ENCODE measurements around the gene LARGE1.
A peak's percentile ranks its signal among the peaks of the same experiment; 100 is the strongest.

The LARGE1 gene

DNA sequence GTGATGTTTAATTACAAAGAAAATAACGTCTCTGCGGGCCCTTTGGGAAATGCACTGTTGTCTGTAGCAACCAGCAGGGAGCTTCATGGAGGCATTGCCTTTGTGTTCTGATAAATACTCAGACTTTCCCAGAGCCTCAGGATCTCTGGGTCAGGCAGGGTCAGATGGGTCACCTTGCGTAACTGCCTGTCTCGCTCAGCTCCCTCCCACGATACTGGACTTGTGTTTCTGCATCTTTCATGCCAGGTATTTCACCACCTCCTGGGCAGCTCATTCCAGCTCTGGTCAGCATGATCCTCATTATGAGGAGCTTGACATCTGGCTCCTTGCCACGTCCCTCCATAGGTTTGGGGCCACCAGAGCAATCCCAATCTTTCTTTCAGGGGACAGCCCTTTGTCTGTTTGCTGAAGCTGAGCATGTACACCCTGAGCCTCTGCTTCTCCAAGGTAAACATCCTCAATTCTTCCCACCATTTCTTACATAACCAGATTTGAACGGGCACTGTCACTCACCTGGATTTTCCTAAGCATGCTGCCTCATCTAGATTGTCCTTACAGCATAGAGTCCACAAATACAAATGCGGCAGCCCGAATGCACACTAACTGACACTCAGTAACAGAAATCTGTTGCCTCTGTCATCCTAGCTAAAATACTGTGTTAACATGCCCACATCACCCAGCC lies 162.3 kb downstream of the LARGE1 start:
- DNase-seq = no peak

DNA sequence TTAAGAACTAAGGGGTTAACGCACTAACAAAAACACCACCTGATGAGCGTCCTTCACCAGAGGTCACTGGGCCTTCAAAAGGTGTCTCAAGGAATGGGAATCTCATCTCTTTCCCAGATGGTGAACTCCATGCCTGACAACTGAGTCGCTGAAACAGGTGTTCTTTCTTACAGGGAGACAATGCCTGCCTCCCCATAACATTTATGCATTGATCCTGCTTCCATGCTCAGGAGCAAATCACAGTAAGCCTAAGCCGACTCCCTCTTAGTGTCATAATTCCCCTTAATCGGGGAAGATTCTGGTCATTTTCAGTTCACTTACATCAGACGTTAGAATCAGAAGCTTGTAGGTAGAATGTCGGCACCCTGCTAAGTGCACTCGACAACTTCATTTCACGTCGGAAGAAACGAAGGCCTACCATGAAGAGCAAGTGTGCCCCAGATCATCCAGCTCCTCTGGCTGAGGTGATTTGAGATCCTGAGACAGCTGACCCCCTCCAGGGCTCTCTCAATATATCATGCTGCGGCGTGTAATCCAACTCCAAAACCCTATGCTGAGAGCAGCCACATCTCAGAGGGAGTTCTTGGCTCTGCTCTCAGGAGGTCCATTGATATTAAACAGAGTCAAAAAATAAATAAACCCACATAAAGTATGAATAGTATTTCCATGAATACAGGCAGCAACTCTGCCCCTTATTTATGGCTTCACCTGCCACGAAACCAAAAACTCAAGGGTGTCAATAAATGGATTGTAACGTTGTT lies 163.1 kb downstream of the LARGE1 start:
- no peak for DNase-seq

DNA sequence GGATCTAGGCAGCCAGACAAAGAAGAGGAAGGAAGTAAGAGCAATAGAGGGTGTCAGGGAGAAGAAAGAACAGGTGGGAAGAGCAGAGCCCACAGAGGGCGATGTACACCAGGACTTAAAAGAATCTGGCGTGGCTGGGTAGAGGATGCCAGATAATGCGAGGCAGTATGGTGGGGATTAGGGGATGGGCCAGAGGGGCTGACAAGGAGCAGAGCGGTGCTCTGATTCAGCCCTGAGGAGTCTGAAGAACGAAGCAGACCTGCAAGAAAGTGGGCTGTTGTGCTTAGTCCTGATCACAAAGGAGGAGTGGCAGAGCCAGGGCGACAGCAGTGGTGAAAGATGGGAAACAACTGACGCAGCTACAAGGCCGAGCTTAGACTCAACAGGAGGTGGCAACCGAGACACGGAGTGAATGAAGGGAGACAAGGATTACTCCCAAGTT lies 163.7 kb downstream of the LARGE1 start:
- no peak for DNase-seq

DNA sequence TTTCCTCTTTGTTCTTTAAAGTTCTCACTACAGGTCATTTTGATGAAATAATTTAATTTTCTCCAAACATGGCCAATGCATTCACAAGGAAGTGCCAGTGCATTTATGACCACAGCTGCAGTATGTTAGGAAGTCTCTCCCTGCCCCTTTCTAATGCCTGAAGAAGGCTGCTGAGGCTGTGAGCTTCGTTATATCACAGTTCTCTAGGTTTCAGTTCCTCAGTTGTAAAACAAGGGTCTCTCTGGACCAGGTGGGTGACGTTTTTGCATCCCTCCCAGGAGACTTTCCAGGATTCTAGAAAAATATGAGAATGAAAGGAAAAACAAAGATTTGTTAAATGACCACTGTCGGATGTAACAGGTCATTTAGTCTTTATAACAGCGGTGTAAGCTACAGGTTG lies 171.6 kb downstream of the LARGE1 start:
- DNase-seq = no peak

DNA sequence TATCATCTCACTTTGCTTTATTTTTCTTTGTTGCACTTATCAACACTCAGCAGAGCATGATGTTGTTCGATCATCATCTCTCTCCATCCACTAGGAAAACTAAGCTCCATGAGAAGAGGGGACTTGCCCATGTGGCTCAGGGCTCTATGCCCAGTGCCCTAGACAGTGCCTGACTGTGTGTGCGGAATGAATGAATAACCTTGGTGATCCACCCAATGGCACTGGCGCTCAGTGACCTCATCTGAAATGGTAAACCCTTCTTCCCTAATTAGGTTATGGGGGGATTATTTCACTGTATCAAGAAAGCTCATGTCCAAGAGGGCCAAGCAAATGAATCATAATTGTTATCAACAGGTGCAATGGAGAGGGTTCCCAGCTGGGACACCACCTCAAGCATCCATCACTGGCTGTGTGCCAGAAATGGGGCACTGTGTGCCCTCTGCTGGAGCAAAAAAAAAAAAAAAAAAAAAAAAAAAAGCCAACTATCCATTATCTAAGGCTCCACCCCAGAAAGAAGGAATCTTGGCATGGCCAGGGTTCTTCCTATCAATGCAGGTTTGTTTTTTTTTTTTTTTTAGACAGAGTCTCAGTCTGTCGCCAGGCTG lies 172.6 kb downstream of the LARGE1 start:
- DNase-seq = no peak

DNA sequence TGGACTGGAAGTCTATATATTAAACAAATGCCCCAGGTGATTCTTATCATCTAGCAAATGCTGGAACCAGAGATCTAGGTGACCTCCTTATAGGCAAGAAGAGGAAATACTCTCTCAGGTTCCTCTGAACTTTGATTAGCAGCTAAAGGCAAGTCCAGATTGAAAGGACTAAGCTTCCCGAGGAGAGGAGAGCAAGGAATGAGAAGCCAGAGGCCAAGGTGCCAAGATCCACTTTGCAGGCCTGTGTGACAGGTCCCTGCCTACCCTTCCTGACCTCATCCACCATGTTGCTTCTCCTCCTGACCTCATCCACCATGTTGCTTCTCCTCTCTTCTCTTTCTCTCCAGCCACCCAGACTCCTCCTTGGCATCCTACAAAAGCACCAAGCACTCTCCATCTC lies 173.2 kb downstream of the LARGE1 start:
- no peak for DNase-seq

DNA sequence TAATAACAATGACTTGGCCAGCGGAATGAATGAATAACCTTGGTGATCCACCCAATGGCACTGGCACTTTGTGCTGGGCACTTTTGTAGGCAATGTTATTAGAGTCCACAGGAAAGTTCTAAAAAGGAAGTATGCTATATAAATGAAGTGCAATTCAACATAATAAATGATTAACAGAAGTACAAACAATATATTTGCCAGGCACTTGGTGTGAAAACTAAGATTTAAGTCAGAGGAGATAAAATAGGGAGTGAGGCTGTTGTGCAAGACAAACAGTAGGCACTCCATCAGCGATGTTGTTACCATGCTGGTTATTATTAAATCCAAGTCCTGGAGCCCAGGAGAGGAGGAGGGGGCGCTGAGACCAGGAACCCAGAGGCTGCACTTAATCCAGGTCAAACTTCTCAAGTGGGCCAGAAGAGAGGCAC lies 173.8 kb downstream of the LARGE1 start:
- no peak for DNase-seq

DNA sequence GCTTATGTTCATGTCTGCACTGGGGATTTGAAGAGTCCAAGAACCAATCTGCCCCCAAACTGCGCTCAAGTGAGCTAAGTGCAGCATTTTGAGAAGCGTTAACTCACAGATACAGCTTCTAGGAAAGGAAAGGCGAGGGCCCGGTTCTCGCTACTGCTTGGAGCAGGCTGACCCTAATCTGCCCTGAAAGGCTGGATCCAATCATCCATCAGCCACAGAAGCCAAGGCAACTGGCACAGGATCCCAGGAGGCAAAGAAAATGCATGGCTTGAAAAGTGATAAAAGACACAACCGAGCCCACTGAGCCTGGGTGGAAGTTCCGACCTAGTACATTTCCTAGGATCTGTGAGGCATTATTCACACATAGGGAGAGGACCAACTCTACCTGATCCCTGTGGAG lies 174.8 kb downstream of the LARGE1 start:
- no peak for DNase-seq

DNA sequence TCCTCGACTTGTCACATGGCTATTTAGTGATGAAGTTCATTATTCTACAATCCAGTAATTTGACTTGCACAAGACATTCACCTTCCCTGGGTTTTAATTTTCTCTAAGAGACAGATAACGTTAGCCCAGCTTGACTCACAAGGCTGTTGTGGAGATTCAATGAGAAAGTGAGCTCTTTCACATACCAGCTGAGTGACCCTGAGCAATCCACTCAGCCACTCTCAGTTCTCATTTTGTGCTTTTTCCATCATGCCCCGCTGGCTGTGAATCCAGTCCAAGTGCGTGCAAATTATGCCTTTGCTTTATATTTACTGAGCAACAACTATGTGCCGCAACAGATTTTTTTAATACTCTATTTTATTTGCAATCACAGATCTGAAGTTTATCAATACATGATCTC lies 176.5 kb downstream of the LARGE1 start:
- DNase-seq = no peak

DNA sequence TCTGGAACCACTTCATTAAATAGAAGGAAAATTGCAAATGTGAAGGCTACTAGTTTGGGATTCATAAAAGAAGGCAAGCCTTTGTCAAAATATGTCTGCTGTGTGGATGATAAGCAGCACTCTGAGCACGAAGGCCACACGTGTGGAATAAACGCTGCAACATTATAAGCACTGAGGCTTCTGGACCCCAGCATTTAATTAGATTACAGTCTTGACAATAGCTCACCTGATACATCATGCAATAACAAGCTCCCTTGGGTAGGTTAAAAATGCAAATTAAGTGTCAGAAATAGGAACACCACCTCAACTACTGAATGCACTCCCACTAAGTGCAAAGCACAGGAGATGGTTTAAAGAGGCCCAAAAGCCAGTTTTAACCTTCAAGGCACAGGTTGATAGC lies 179.3 kb downstream of the LARGE1 start:
- DNase-seq = no peak

DNA sequence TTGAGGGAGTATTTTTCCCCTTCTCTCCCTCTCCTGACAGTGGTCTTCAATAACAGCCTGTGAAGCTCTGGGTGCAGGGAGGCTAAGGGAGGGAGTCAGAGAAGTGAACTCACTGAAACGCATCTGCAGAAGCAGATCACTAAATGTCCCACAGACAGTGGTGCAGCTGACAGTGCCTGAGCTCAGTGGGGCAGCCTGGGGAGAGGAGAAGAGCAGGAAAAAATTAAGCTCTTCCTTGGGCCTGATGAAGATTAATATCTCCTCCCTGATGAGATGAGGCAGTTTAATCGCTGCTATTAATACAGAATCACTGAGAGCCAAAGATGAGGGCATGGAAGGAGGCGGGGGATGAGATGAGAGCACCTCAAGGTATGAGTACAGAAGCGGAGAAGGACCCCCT lies 180.8 kb downstream of the LARGE1 start:
- no peak for DNase-seq

DNA sequence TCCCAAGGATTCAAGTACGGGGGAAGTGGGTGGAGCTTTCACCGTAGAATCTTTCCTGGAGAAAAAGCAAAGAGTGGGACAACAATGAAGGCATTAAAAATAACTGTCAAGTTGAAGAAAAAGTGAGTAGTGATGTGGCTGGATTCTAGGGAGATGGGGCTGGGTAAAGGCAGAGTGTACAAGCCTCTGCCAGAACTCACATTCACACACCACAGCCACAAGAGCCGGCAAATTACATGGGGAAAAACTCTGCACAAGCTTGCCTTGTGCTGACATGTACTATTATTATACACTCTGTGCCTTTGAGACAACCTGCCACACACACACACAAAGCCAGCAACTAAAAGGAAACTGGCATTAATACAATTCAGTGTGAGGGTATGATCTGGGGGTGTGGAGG lies 182.6 kb downstream of the LARGE1 start:
- DNase-seq = peak; percentile 30

DNA sequence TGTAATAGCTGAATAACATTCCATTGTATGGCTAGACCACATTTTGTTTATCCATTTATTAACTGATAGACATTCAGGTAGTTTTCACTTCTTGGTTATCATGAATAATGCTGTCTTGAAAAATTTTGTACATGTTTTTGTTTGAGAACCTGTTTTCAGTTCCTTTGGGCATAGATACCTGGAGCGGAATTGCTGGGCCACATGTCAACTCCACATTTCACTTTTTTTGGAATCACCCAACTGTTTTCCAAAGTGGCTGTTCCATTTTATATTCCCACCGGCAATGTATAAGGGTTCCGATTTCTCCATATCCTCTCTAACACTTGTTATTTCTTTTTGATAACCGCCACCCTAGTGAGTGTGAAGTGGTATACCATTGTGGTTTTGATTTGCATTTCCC lies 184.3 kb downstream of the LARGE1 start:
- DNase-seq = no peak

DNA sequence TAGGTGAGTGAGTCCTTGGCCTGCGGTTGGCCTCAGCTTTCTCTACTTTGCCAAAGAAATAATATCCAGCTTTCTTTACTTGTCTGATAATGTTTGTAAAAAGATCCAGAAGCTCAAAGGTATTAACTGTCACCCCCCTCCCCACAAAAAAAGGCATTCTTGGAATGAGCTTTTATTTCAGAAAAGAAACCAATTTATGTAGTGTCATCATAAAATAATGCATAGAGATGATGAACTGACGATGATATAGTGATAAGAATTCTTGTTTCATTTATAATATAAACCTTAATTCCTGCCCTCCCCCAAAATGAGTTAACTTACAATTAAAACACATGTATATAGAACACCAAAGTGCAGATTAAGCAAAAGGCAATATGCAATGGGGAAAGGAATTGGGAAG lies 191.4 kb downstream of the LARGE1 start:
- no peak for DNase-seq

DNA sequence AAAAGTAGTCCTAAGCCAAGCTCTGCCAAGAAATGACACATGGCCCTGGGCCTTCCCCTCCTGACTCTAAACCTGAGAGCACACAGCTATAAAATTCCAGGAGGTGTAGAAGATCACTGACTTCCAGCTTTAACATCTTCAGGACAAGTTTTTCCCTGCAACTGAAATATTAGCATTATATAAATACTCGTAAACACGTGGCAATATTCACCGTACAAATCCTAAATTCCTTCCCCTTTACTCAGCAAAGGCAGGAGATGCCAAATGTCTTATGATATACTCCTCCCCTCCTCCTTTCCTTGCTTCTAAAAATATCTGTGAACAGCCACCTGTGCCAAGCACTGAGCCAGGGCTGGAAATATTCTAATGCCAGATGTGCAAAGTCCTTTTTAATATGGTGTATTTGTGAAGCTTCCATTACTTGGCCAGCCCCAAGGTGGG lies 194.0 kb downstream of the LARGE1 start:
- peak; percentile 73 for DNase-seq

DNA sequence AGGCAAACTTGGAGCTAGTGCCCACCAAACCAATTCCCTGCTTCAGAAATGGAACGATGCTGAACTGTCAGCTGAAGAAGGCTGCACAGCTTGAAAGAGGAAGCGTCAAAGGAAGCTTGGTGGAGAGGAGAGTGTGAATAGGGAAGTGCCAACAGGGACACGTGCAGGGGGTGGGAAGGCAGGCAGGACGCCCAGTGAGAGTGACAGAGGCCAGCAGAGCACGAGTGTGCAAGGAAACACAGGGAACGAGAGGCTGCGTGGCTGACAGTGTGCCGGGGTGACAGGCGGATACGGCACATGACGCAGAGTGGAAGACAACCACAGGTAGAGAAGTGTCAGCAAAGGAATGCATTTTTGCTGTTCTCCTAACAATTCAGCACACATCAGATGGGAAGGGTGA lies 196.4 kb downstream of the LARGE1 start:
- DNase-seq = no peak

DNA sequence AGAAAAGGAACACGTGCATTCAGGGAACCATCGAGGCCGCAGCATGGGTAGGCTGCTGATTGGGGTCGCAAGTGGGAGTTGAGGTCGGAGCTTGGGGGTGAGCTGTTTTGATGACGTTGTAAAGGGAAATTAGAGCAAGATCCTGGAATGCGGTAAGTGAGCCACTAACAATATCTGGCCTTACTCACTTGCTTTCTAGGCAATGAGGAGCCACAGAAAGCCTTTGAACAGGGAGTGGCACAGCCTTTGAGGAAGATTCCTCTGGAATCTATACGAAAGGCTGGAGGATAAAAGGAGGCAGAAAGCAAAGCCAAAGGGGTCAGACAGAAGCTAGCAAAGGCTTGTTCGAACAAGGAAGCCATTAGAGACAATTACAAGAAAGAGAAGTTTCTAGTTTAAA lies 197.5 kb downstream of the LARGE1 start:
- DNase-seq = no peak

DNA sequence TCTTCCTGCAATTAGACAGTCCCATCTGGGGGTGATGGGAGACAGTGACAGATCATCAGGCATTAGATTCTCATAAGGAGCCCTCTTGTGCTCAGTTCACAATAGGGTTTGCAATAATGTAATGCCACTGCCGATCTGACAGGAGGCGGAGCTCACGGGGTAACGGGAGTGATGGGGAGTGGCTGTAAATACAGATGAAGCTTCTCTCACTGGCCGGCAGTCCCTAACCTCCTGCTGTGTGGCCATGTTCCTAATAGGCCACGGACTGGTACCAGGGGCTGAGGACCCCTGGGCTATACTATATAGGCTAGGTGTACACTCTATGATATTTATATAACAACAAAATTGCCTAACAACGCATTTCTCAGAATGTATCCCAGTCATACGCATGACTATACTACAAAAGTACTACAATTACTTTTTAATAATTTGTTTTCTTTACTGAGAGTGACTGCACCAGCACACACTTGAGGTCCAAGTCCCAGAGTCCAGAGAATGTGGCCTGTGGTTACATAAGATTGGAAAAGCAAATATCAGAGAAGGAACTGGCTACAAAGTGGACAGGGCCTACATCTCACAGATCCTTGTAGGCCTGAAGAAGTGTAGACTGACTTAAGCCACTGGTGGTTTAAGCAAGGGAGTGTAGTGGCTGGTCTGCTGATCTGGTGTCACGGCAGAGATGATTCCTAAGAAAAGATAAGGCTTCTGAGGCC lies 200.0 kb downstream of the LARGE1 start:
- DNase-seq = no peak

DNA sequence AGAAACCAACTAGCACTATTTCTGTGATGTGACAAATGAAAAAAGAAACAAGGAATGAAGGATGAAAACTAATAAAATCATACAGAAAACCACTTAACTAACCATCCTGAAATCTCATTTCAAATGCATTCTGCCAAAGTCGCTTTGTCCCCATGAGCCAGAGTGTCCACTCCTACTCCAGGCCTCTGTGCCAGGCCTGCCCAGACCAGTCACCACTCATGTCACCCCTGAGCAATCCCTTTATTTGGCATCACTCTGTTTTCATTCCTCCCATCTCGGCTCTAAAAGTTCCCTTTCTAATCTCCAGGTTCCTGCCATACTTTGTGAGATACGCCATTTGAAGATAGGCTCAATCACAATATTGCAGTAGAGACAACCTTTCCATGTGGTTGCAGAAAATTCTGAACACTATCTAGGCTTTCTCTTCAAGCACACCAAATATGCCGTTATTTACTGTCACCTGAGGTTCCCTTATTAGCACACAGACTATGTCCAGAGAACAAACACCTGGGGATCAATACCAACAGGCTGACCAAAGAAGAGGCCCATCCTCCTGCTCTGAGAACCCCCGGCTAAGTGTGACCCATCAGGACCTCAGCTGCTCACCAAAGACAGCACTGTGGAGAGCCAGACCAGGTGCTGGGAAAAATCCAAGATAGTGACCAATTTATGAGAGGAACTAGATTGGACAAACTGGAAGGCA lies 202.4 kb downstream of the LARGE1 start:
- no peak for DNase-seq

DNA sequence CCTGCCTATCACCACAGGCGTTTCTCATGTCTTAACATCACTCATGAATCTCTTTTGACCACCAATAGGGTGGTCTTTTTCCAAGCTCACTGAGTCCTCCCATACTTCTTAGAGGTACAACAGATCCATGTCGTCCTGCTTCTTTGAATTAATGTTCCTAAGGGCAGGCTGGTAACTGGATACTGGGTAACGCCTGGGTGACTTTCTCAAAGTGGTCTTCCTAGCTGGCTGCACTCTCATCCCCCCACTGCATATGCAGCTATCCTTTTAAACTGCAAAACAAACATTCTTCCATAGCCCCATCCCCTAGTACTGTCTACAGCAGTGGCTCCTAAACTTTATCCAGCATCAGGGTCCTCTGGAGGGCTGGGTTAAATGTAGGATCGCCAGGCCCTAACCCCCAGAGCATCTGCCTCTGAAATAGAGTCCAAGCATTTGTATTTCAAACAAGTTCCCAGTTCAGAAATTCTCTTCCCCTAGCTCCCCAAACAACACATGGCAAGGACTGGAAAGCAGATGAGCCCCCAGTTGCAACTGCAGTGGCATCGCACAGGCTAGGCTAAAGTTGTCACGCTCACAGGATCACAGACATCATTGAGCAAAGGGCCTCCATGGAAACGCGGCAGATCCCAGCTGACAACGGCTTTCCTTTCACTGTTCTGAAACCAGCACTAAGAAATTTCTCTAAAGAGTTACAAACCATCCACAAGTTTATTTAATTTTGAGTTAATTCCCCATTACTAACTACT lies 204.9 kb downstream of the LARGE1 start:
- DNase-seq = no peak

DNA sequence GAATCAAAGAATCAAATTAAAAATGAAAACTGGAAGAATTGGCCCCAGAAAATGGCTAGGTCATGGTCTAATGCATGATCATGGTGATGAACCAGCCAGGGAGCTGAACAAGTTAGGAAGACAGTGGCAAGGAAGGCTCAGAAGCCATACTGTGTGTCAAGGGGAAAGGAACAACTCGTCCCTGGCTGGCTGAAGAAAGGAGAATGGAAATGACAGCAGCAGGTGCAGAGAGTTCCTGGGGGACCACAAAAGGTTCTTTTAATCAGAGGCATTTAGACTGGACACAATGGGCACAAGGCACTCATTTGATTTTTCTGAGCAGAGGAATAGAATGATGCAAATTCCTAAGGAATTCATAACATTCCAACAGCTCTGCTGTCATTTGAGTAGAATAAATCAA lies 209.9 kb downstream of the LARGE1 start:
- no peak for DNase-seq

DNA sequence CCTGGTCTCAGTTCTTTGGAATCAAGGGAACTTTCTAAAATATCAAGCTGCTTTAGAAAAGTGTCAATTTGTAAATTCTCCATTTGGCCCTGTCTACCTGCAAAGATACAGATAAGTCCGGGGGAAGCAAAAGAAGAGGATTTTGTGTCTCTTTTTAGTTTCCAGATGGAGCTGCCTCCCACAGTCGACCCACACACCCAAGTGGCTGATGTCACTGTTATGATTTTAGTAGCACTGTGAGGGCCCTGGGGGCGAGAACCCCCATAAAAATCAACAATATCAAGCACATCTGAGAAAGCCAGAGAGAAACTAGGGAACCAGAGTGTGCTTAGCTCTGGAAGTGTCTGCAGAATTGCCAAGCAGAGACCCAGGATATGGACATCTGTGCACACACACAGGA lies 212.7 kb downstream of the LARGE1 start:
- DNase-seq = no peak

All from femur (tissue), 1 donor.